Left renal pelvis (tissue), 4 donors: Measurements from ENCODE around the gene SLC29A1. TPM values are rescaled to one million over a fixed set of nuclear protein-coding genes. Genes with fewer than 3 reads are reported as not detected.

Experiments used
- DNase-seq, 4 donors: peaks; one replicate each; pipeline ENCODE4 v3.0.0-alpha.2; 2013; ENCODE audit warnings: low read depth in 4 of 4, low spot score in 3 of 4
- polyA plus RNA-seq, 4 donors: library from polyadenylated mRNA; unstranded; fragments of 120-200 nt; gene quantifications; one replicate each; pipeline ENCODE4 v1.2.1, GENCODE V29; 2013; ENCODE audit not compliant: insufficient read length in 4 of 4

SLC29A1 gene
- polyA plus RNA-seq, 4 donors: 29.9 to 38.7 (median 34.6) TPM

DNA sequence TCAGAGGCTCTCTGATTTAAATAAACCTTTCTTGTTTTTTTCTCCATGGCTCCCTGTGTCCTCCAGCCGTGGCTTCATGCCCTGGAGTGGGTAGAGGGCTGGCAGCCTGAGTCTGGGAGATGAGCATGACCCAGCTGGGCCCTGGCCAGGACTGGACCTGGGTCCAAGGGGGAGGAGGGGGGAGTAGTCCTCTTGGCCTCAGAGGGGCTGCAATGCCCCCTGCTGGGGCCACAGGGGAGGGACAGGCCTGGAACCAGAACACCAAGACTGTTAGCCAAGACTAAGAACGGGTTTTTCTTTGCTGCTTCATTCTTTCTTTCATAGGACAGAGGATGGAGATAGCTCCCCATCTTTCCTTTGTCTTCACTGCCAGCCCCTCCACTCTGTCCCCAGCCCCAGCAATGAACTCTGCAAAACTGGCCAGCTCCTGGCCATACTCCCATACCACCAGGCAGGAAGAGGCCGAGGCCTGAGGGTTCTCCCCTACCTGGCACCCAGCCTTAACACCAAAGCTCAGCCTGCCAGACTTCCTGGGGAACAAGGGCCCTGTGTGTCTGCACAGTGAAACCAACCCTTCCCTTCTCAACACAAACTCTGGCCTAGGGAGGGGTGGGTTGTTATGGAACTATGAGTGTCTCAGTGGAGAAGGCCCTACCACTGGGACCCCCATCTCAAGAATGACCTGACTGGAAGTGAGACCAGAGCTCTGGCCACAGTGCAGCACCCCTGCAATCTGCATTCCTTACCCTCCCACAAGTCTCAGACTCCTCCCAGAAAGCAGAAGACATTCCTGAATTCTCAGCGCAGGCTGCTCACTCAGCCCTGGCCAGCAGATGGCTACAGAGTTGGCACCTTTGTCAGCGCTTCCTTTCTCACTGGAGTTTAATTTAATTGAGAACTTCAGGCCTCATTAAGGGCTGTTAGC, 11.0 kb downstream of the SLC29A1 start:
- no peak for DNase-seq

DNA sequence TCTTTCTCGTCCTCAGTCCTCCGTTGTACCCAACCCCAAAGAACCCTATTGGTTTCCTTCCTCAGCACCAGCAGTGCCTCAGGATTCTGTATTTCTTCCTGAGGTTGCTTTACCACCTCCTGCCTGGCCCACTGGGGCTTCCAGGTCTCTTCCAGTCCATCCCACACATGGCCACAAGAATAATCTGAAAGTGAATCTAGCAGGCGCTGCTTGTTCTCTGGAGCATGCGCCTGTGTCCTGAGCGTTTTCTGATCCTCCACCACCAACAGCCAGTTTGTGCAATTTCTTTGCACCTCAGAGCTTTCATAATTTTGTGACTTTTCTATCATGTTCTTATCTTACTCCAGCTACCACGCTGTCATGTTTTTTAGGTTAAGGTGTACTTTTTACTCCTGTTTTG, 11.9 kb downstream of the SLC29A1 start:
- no peak for DNase-seq

DNA sequence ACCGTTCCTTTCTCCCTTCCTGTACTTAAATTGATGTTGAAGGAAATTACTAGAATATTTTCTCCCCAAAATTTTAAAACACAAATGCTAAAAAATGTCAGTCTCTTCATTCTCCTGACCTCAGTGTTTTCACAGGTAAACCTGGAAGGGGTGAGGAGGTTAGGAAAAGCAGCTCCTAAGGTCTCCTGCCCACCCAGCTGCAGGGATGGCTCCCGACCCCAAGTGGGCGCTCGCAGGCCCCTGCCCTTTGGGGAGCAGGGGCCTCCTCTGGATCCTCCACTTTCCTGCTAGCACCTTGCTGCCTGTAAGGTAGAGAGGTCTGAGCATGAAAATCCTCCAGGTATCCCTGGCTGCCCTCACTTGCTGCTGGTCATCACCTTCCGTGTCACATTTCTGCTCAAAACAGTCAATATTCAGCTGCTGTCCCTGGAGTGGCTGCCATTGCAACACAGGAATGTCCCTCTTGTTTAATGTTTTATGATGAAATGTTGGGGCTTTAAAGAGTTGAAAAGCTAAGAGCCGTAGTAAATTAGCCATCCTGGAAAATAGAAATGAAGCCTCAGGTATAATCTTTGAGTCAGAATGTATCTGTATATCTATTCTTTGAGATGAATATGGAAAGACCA, 12.6 kb downstream of the SLC29A1 start:
- DNase-seq: no peak

DNA sequence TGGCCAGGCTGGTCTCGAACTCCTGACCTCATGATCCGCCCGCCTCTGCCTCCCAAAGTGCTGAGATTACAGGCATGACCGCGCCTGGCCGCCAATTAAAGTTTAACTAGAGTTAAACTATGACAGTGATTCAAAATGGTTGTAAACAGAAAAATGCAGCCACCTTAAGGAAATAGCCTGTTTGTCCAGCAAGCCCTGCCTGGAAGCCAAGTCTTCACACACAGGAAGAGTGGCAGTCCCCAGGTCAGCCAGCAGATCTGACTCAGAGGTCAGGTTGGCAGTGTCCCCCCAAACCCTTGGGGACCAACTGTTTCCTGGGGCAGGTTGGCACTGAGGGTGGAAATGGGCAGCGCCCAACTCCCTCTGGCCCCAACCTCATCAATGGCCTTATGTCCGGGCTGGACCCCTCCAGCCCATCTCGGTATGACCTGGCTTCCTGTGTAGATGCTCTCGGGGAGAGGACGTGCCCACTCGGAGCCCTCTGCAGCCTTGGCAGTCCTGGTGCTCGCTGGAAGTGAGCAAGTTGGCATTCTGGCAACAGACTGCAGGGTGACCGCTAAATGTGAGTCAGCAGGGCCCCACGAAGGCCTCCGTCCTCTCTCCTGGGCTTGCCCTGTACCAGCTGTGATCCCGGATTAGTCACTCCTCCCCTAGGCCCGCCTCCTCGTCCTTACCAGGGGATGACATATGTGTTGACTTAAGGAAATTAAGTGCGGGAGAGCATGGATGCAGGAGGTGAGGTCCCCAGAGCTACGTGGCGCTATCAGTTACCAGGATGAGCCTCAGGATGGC, 13.8 kb downstream of the SLC29A1 start:
- no peak for DNase-seq

DNA sequence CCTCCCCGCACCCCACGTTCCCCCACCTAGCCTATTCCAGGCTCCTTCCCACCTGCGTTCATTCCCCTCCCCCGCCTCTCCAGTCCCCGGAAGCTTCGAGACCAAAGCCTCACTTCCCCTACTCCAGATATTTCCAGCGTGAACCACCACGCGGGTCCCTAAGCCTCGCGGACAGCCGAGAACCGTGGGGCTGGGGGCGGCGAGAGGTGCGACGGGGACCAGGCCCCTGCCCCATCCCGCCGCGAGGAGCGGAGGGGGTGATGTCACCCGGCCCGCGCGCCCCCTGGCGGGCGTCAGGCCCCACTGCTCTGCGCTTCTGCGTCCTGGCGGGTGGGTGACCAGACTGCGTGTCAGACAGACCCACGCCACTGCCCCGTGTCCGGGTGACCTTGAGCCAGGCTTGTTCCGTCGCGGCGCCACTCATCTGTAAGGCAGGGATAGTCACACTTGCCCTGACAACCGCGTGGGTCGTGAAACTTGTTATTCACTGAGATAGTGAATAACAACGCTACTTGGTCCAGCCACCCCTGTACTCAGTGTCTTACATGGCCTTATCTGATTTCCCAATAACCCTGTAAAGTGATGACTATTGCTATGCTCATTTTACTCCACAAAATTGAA, 14.5 kb downstream of the SLC29A1 start:
- DNase-seq: no peak

DNA sequence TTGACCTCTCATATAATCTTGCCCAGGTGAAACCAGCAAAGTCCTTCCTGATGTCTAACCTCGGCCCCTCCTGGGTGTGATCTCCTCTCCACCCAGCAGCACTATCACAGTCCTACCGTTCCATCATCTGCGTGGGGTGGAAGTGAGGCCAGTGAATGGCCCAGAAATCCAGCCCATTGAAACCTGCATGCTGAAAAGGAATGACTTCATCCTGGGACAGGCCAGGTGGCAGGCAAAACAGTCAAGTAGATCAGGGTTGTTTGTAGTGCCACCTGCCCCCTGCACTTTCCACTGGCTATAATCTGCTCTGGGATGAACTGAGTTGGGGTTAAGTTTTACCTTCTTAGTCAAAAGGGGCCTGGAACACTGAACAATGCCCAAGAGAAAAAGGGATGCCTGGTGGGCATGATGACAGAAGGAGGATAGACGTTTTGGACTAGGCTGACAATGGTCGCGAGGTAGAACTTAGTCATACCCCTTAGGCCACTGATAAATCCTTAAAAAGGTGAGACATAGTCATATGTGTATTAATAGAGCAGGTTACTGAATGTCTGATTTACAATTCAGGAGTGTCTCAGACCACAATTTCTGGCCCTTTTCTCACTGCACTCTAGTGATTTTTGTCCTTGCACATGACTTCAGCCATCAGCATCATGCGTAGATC, 15.4 kb downstream of the SLC29A1 start:
- no peak for DNase-seq

DNA sequence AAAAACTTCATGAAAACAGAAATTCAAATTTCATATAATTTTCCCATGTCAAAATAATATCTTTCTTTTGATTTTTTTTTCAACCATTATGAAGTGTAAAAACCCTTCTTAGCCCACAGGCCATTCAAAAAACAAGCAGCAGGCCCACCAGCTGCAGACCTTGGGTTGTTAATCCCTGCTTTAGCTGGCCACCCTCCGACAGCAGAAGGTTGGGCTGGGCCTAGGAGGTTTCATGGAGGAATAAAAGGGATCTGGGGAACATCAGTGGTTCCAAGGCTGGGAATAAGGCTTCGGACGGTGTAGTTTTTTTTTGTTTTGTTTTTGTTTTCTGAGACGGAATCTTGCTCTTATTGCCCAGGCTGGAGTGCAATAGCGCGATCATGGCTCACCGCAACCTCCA, 19.9 kb downstream of the SLC29A1 start:
- DNase-seq: no peak

DNA sequence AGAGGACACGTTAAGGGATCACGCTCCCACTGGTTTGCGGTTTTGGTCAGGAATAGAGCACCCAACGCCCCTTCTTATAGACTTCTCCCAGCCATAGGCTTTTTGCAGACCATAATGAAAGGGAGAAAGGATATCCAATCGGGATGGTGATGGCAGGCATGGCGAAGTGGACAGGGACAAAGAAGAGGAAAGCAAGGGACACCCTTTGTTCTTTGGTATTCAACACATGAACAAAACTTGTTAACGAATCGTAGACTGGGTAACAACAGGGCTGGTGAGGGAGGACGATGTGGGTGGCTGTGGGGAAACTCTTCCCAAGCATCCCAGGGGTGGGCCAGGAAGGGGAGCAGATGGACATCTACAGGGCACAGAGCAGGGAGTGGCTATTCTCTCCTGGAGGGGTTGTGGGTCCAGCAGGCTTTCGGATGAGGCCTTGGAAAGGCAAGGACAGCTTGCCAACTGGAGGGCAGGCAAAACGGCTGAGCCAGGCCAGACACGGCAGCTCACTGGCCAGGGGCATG, 22.1 kb downstream of the SLC29A1 start:
- DNase-seq: no peak

DNA sequence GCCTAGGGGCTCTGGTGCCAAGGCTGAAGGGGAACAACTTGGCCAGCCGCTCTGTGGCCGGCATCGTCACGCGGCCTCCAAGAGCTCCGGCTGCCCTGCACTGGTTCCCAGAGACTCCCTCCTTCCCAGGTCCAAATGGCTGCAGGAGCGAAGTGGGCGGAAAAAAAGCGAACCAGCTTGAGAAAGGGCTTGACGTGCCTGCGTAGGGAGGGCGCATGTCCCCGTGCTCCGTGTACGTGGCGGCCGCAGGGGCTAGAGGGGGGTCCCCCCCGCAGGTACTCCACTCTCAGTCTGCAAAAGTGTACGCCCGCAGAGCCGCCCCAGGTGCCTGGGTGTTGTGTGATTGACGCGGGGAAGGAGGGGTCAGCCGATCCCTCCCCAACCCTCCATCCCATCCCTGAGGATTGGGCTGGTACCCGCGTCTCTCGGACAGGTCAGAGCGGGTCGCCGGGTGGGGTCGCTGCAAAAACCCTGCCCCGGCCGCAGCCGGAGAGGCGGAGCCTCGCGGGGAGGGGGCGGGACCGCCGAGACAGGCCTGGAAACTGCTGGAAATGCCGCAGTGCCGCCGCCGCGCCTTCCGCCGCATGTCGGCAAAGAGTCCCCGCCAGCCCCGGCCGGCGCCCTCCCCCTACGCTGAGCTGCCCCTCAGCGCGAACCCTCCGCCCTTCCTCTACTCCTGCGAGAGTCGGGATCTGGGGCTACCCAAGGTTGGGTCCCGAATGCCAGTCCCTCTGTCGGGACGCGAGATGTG, 22.7 kb downstream of the SLC29A1 start:
- DNase-seq: no peak

DNA sequence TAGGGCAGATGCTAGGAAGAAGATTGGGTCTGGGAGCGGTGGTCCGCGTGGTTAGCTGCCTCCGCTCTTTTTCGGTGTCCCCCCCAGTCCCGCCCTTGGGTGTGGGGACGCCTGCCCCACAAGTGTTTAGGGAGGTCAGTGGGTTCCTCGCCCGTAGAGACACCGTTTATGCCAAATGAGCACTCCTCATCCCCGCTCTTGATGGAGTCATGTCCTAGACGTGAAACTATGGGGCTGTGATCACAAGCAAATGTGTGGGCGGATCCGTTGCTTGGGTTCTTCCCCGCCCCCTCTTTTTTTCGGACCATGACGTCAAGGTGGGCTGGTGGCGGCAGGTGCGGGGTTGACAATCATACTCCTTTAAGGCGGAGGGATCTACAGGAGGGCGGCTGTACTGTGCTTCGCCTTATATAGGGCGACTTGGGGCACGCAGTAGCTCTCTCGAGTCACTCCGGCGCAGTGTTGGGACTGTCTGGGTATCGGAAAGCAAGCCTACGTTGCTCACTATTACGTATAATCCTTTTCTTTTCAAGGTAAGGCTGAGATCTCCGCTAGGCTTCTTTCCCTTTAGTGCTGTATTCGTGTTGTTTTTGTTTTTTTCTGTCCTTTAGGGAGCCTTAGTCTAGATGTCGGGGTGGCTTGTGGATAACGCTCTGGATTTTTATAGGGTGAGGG, 23.4 kb downstream of the SLC29A1 start, which contains the start of gene HSP90AB1:
TSS of gene HSP90AB1 (plus strand) at position 439 of the 675 bp plus-strand sequence. CDS start 1,529 bp downstream, outside the sequence.
- DNase-seq: peak; percentile 89 to 96 (median 90)

DNA sequence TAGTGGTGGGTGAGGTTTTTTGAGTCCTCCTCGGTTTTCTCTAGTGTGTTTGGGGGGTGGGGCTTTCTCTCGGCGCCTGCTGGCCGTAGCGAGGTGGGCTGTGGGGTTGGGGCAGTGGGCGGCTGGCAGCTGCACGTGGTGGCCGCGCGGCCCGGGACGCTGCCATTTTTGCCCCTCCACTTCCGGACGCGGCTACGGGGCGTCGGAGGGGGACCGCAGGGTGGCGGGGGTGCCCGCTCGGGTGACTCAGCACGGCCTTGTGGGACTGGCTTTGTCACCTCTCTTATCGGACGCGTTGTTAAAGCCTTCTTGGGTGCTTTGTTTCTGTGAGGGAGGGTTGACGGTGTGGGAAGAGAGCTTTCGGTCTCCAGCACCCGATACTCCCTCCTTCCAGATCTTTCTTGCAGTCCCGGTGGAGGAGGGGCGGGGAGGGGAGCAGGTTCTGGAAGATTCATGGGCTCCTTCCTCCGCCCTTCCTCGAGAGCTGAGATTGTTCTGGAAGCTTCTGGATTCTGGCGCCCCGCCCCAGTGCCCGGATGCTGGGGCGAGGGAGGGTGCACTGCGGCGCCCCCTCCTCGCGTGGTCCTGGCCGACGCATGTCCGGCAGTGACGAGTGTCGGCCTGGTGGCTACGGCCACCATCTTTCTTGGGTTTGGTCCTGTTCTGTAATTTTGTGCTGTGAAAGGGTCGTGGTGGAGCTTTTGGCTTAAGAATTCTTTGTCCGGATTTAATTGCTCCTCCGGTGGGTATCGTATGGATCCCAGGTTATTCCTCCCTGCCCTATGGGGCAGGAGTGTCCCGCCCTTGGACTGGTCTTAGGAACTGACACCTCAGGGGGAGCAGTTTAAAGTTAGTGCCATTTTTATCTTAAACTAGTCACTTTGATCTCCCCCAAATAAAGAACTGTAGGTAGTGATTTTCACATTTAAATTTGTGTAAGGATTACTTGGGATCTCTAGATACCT, 24.2 kb downstream of the SLC29A1 start:
- no peak for DNase-seq

DNA sequence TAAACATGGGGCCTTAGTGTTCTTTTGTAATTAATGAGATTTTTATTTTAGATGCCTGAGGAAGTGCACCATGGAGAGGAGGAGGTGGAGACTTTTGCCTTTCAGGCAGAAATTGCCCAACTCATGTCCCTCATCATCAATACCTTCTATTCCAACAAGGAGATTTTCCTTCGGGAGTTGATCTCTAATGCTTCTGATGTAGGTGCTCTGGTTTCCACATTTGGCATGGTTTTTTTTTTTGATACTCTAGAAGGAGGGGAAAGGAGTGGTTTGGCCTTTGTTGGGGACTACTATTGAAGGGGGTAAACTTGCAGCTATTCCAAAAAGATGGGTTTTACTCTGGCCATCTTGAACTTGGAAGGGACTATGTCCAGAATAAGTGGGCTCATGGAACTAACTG, 25.2 kb downstream of the SLC29A1 start:
- no peak for DNase-seq

DNA sequence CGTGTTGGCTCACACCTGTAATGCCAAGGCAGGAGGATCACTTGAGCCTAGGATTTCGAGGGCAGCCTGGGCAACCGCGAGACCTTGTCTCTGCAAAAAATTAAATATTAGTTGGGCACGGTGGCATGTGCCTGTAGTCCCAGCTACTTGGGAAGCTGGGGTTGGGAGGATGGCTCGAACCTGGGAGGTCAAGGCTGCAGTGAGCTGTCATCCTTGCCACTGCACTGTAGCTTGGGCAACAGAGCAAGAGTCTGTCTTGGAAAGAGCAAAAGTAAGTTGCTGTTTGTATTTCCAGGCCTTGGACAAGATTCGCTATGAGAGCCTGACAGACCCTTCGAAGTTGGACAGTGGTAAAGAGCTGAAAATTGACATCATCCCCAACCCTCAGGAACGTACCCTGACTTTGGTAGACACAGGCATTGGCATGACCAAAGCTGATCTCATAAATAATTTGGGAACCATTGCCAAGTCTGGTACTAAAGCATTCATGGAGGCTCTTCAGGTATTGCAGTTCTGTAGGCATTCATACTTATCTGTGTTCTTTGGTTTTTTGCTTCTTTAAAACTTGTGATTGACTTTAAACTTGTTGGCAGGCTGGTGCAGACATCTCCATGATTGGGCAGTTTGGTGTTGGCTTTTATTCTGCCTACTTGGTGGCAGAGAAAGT, 25.8 kb downstream of the SLC29A1 start:
- DNase-seq: no peak

DNA sequence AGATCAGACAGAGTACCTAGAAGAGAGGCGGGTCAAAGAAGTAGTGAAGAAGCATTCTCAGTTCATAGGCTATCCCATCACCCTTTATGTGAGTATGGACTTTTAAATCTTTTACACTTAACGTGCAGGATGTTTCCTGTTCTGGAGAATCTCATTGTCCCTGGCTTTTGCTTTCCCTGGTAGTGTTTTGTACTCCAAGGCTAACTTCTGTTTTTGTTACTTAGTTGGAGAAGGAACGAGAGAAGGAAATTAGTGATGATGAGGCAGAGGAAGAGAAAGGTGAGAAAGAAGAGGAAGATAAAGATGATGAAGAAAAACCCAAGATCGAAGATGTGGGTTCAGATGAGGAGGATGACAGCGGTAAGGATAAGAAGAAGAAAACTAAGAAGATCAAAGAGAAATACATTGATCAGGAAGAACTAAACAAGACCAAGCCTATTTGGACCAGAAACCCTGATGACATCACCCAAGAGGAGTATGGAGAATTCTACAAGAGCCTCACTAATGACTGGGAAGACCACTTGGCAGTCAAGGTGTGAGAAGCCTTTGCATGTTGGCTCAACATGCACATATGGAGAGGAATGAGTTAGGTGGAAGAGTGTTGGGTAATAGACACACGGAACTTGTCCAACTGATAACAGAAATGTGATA, 26.8 kb downstream of the SLC29A1 start:
- no peak for DNase-seq

DNA sequence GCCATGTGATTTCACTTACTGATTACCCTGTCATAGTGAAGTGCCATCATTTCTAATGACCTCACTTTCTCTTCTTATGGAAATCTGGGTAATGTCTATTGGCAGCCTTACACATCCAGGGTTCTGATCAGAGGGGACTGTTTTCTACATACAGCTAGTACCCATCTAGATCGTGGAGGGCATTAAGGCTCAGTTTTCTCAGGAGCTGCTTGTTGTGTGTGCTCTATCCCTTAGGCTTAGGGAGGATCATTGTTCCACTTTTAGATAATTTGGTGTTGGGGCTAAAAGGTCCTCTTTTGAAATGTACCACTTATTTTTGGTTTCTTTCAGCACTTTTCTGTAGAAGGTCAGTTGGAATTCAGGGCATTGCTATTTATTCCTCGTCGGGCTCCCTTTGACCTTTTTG, 27.3 kb downstream of the SLC29A1 start:
- DNase-seq: no peak
